ENCODE results near the gene METAP1.
"Not testable (repeated sequence)": the region's sequence is repeated elsewhere in the genome, so short reads cannot be mapped to it uniquely, and the experiment has no call there.

GRCh38 chr4:99065521-99065920 is 70.0 kb downstream of the METAP1 start:
- TF ChIP-seq CTCF (conservative IDR thresholded peaks at IDR 0.05; ENCODE audit: low read depth, low read length); EZH2 (IDR thresholded peaks at IDR 0.05; ENCODE audit: borderline replicate concordance, low read depth, low read length, poor library complexity, severe bottlenecking): not testable (repeated sequence)

Data from A673 (cell line).